ENCODE data around the gene CACNG8.

- TF ChIP-seq ZNF416 (tag by site-specific recombination; IDR thresholded peaks at IDR 0.05) (no peak), RBAK (tag by site-specific recombination; IDR thresholded peaks at IDR 0.05) (no peak), CTCF (tag by site-specific recombination; IDR thresholded peaks at IDR 0.05) (no peak), ZNF211 (tag by site-specific recombination; IDR thresholded peaks at IDR 0.05; ENCODE audit: low read depth) (no peak), ZNF830 (tag by site-specific recombination; IDR thresholded peaks at IDR 0.05; ENCODE audit: low read depth) (no peak), ZNF768 (tag by site-specific recombination; IDR thresholded peaks at IDR 0.05) (no peak), SETDB1 (IDR thresholded peaks at IDR 0.05; ENCODE audit: insufficient read length, low read length) (no peak), ZBTB49 (tag by site-specific recombination; IDR thresholded peaks at IDR 0.05; ENCODE audit: low read depth) (no peak), ZNF549 (tag by site-specific recombination; IDR thresholded peaks at IDR 0.05) (no peak), KLF16 (tag by site-specific recombination; IDR thresholded peaks at IDR 0.05) (no peak), ZSCAN30 (tag by site-specific recombination; IDR thresholded peaks at IDR 0.05) (no peak), REPIN1 (tag by site-specific recombination; IDR thresholded peaks at IDR 0.05; ENCODE audit: low read depth) (no peak), ZBTB21 (tag by site-specific recombination; IDR thresholded peaks at IDR 0.05) (no peak)
Observed at GRCh38 chr19:53992211-53992610, 29.5 kb downstream of the CACNG8 start.

All from HEK293 (cell line).